Stimulated activated CD8-positive, alpha-beta memory T cell treated with anti-CD3 and anti-CD28 coated beads, Interleukin-4, amount 100 ng/mL, for 24 hours (primary cell): ENCODE data around the gene OPCML.

ENCODE experiments used
- DNase-seq: peaks from one replicate; pipeline ENCODE4 v3.0.0-alpha.2; 2020; ENCODE audit warnings: low read depth

OPCML gene

GRCh38 chr11:133503236-133503635, 29.1 kb downstream of the OPCML start:
- no peak for DNase-seq

DNA sequence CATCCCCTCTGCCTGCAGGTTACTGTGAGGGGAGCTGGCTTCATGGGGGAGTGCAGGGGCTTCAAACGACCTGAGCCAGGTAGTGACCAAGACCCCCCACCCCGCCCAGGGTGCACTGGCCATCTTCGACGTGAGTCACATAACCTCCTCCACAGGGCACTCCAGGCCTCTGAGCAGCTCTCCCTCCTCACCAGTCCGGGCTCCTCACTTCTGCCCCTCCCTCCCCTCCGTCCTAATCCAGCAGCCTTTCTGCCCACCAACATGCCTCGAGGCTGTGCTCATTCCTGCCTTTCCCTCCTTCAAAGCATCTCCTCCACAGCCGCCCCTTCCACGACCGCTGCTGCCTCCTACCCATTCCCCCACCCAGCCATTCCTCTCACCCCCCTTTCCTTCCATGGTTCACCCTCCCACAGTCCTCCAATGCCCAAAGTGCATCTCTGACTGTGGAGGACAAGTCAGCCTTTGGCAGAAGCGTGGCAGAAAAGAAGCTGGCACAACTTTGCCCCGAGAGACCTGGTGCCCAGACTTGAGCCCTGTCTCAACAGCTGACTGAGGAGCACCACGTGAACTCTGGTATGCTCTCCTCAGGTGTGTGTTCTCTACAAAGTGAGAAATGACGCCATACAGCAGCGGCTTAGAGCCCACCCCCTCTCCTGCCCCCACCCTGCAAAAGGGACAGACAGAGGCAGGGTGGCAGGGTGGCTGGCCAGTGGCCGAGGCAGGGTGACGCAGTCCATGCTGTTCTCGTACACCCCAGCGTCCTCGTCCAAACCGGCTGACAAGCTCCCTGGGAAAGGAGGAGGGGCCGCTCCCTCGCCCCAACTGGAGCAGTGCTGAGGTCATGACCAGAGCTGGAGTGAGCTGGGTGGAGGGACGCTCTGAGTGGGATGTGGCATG, 30.4 kb downstream of the OPCML start:
- no peak for DNase-seq

- DNase-seq, result no peak
These were observed 31.4 kb downstream of the OPCML start for GRCh38 chr11:133500936-133501335.

GRCh38 chr11:133500435-133500834, 31.9 kb downstream of the OPCML start:
- no peak for DNase-seq

DNA sequence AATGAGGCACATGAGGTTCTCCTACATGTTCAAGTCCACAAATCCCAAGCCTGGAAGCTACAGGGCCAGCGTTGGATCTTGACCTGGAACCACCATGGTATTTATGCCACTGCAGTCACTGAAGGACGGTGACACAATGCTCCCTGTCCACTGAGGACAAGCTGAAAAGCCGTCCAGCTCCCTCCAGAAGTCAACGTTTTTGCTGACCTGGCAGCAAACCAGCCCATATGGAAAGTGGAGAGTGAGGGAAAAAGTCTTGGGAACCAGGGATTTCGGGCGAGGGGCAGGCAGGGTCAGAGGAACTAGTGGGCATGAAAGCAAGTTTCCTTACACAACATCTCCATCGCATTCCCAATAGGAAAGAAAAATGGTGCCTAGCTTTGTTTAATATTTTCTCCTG, 33.3 kb downstream of the OPCML start:
- DNase-seq, result no peak

- DNase-seq, result no peak
These were observed 34.7 kb downstream of the OPCML start for GRCh38 chr11:133497477-133498140.

GRCh38 chr11:133492895-133493294, 39.4 kb downstream of the OPCML start:
- DNase-seq, result no peak

DNA sequence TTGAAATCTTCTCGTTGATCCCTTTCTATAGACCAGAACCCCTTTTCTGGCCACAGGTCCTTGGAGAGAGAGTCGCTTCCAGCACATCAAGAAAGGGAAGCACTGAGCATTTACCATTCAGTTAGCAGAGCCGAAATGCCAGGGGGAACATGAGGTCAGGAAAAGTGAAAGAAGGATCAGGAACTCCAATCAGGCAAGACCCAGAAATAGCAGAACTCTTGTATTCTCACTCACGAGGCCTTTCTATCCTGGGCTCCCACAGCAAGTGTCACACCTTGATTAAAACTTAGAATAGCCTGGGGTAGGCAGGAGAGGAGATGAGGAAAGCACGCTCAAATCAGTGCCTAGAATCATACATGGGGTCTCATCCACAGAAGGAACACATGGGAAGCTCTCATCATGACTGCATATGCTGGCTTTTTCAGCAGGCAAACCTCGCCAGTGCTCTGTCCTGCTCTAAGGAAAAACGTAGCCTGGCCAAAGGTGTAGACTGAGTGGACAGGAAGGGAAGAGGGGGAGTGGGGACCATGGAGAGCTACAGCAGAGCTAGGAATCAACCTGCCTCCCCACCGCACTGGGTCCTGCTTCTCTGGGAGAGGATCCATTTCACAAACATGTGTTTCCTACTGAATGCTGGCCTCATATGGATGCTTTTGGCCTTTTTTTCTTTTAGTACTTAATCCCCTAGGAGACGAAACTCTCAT, 40.5 kb downstream of the OPCML start:
- DNase-seq, result no peak

GRCh38 chr11:133480722-133481121, 51.6 kb downstream of the OPCML start:
- DNase-seq, result no peak

GRCh38 chr11:133479209-133479608, 53.1 kb downstream of the OPCML start:
- no peak for DNase-seq

- no peak for DNase-seq
These were observed 55.1 kb downstream of the OPCML start for GRCh38 chr11:133477251-133477625.

DNA sequence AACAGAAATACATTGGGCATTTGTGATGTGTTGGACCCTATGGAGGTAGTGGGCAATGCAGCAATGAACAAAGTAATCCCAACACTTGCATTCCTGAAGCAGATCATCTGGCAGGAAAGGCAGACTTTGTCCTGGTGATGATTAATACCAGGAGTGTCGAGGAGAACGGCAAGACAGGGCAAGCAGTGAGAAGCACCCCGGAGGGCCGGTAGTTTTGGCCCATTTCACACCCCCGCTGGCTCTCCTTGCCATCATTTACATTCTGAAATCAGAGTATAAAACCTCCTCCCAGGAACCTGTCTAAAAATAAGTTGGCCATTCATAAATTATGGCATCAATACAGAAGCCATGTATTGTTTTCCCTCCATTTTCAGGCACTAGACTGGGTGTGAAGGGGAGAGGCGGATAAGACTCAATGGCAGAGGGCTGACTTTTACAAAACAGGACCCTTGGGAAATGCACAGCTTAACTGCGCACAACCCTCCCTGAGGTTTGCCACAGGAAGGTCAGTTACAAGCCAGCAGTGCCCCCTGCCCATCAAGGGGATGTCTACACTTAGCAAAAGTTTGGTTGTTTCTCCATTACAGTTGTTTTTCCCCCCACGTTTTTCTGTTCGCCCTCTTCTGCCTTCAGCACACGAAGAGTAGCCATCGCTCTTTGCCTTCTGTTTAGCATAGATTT, 55.6 kb downstream of the OPCML start:
- no peak for DNase-seq

- DNase-seq, result no peak
These were observed 57.8 kb downstream of the OPCML start for GRCh38 chr11:133474461-133474860.

DNA sequence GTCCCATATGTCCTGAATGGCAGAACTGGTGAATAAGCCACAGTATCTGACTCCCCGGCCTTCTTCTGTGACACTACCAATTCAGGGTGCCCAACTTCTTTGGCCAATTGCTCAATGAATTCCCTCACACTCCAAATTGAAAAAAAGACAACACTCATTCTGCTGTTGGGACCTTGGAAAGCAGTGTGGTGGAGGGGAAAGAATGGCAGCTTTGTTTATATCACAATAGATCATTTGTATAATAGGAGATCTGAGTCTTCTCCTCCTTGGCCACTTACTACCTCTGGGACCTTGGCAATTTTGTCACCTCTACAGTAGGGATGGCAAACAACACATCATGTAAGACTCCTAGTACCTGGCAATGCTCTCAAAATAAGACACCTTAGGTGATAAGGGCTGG, 64.6 kb downstream of the OPCML start:
- no peak for DNase-seq

DNA sequence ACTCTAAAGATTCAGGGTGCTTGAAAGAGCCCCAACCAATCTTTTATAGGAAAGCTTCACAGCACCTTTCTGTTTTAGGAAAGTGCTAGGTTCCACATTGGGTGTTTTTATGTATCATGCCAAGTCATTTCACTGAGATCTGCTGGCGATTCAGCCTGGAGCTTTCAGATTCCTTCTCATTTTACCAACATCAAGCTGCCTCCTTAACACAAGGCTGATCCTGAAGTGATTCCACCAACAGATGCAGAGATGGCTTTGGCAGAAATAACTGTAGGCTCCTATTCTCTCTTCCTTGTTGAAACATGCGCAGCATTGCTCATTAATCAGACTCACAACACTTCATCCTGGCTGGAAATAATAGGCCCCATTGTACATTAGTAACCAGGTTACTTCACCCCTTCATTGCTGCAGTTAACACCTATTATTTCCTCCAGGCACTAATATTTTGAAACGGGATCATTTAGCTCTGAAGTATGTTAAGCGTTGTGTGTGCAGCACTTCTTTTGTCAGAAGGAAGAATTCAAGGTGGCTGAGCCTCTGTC, 89.0 kb downstream of the OPCML start:
- no peak for DNase-seq

DNA sequence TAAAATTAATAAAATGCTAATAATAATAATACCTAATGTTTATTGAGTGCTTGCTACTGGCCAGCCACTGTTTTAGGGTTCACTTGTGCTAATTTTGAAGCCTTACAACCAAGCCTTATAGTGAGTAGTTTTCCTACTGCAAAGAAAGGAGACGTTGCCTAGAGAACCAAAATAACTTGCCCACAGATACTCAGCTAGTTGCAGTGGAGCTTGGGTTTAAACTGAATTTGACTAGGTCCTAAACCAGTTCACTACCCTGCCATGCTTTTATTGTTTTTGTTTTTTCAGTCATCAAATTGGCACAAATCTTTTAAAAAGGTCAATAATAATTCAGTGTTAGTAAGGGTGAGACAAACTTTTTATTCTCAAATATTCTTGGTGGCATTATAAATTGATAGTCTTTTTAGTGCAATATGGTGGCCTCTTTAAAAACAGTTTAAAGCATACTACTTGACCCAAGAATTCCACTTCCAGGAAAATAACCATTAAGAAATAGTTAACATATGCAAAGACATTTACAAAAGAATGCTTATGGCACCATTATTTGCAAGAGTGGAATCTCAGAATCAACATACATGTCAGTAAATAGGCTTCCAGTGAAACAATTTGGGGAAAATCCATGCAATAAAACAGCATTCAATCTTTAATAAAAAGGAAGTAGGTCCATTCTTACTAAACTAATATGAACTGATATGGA, 90.2 kb downstream of the OPCML start:
- DNase-seq, result no peak

DNA sequence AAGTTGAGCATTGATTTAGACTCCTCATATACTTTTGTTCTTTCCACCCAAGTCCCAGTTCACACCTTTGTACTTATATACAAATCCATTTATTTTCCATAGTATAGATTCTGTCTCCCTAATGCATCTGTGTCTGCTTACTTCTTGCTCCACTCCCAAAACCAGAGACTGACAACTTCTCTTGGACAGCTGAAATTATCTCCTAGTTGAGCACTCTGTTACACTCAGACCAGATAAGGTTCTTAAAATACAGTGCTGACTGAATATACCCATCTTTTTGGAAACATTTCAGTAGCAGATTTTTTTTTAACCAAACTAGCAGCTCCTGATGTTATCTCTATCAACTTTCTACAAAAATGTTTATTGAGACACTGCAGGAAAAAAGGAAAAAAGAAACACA, 106.3 kb downstream of the OPCML start:
- no peak for DNase-seq

DNA sequence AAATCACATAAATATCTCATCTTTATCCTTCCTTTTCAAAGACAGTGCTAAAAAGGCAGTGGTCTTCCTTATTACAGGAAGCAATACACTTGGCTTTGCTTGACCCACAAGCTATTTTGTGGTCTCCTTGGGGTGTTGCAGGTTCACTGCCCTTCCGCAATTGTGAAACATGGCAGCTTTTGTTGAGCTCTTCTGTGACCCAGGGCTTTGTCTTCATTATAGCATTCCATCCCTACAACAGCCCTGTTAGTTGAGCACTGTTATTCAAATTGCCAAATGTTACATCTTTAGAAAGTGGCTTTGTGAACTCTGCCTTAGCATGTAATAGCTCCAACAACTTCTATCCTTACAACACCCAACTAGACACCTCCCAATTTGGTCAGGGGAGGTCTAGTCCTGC, 107.1 kb downstream of the OPCML start:
- no peak for DNase-seq

DNA sequence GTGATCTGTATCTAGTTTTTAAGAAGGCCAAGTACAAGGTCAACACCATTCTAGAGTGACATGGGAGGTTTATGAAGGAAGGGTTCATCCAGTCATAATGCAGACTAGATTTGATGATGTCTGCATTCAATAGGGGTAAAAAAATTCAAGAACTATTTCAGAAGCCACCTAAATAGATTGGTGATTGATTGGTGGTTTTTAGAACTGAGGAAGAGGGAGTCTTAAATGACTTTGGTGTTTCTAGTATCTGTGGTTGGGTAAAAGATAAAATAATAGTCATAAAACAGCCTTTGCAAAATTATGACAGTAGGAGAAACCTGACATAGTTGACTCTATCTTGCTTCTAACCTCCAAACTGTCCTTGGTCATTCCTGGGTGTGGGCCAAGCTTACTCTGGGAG, 114.1 kb downstream of the OPCML start:
- no peak for DNase-seq

DNA sequence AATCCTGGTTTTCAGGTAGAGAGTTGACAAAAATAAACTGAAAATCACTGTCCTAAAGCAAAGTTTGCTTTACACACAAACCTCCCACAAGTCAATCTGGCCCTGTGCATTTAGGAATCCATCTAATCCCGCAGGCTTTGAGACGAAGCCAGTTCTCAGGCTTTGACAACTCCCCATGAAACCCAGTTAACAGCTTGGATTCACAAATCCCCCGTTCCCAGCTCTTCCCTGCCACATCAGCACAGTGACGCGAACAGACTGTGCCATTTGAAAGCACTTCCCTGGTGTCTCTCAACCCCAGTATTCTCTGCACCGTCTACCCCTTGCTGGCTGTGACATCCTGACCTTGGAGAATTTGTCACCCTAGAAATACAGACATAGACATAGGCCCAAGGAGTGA, 117.8 kb downstream of the OPCML start:
- no peak for DNase-seq

DNA sequence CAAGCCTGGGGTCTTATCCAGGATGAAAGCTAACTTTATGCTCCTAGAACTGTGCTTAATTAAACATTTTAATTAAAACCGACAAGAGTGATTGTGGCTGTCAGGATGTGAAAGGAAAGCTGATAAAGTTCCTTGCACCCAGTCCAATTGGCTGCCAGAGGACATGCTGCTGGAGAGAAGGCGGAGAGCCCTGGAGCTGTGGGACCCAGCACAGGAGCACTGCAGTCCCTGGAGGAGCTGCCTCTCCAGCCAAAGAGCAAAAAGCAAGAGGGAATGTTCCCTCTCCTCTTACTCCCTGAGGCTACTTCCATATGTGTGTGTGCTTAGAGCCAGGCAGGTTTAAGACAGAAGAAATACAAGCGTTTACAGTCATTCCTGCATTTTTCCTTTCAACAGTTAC, 118.6 kb downstream of the OPCML start:
- DNase-seq, result no peak

- DNase-seq, result no peak
These were observed 122.5 kb downstream of the OPCML start for GRCh38 chr11:133409799-133410198.
